ENCODE results near the gene TMC5. TPM values are rescaled to one million over a fixed set of nuclear protein-coding genes. Genes with fewer than 3 reads are reported as not detected.

The TMC5 gene, protein sequence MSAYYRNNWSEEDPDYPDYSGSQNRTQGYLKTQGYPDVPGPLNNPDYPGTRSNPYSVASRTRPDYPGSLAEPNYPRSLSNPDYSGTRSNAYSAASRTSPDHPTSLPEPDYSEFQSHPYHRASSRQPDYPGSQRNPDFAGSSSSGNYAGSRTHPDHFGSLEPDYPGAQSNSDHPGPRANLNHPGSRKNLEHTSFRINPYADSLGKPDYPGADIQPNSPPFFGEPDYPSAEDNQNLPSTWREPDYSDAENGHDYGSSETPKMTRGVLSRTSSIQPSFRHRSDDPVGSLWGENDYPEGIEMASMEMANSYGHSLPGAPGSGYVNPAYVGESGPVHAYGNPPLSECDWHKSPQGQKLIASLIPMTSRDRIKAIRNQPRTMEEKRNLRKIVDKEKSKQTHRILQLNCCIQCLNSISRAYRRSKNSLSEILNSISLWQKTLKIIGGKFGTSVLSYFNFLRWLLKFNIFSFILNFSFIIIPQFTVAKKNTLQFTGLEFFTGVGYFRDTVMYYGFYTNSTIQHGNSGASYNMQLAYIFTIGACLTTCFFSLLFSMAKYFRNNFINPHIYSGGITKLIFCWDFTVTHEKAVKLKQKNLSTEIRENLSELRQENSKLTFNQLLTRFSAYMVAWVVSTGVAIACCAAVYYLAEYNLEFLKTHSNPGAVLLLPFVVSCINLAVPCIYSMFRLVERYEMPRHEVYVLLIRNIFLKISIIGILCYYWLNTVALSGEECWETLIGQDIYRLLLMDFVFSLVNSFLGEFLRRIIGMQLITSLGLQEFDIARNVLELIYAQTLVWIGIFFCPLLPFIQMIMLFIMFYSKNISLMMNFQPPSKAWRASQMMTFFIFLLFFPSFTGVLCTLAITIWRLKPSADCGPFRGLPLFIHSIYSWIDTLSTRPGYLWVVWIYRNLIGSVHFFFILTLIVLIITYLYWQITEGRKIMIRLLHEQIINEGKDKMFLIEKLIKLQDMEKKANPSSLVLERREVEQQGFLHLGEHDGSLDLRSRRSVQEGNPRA
- under 1 TPM; 0.20 to 0.31 TPM for total RNA-seq

GRCh38 chr16:19417640-19418039 is at the start of gene TMC5:
TSS of gene TMC5 (plus strand) at chr16:19417883. CDS start at chr16:19440039, 22,156 bp downstream.

DNA sequence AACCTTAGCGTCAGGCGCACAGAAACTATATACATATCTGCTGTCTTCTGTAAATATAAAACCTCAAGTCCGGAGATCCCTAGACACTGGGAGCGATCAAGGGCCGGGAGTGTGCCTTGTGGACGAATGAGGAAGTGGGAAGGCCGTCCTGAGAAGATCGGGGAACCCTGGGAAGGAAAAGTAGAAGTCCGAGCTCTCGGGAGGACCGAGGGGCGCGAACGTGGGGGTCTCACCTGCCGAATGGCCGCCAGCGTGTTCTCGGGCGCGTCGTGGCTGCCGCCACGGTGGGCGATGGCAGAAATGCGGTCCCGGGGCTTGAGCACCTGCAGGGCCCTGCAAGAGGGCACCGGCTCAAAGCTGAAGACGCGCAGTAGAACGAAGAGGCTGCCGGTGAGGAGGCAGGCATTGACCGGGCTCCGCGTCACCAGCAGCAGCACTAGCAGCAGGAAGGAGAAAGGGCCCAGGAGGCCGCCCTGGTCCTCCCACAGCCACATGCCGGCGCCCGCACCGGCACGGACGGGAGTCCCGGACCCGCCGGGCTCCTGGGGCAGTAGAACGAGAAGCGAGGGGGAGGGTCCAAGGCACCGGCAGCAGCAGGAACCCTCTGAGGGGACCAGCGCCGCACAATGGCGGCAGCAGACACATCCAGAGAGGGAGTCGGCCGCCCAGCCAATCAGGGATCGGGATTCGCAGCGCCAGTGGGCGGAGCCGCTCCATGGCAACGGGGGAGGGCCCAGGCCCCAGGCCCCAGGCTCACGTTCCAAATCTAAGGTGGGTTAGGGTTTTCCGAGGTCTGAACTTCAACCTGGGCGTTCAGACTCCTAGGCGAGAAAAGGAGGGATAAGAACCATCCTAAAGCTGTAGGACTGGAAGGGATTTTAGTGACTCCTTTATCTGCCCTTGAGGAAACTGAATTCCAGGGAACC is 104.1 kb downstream of the TMC5 start, which contains the start of gene GDE1:
TSS of gene GDE1 (minus strand) at position 628 of the 926 bp plus-strand sequence. CDS start at position 494, 134 bp downstream.

GRCh38 chr16:19523559-19524355 is 106.1 kb downstream of the TMC5 start, which contains the start of gene CCP110:
TSS of gene CCP110 (plus strand) at chr16:19523942. CDS start at chr16:19527882, 3,940 bp downstream.

Other genes starting within 250 kb of the TMC5 start
- not detected for gene SYT17, start 249.6 kb upstream of the TMC5 start, total RNA-seq
- not detected for gene CLEC19A, start 132.2 kb upstream of the TMC5 start, total RNA-seq
- gene GDE1, start 104.2 kb downstream of the TMC5 start, total RNA-seq: 10 to 100 TPM; 18.9 to 20.2 TPM
- 10 to 100 TPM; 34.0 to 37.7 TPM for gene CCP110, start 106.1 kb downstream of the TMC5 start, total RNA-seq
- gene VPS35L, start 137.8 kb downstream of the TMC5 start, total RNA-seq: 10 to 100 TPM; 61.9 to 62.7 TPM

All from activated naive CD4-positive, alpha-beta T cell treated with anti-CD3 and anti-CD28 coated beads, Interleukin-2, amount 10 ng/mL, durations not matched to agents 5 hours and 36 hours (primary cell).